HG03066 (cell line): ENCODE measurements around the gene PPP1R13B.
A peak's percentile ranks its signal among the peaks of the same experiment; 100 is the strongest.

Experiments
- ATAC-seq: cut with Tn5 transposase; IDR thresholded peaks from one replicate; pipeline ENCODE4 v1.9.1; 2021; ENCODE audit warnings: low read depth; ENCODE audit not compliant: unreplicated experiment

Gene PPP1R13B

GRCh38 chr14:103716091-103716801, 131.1 kb downstream of the PPP1R13B start:
- no peak for ATAC-seq

GRCh38 chr14:103715052-103716000, 132.0 kb downstream of the PPP1R13B start, which contains the start of the genes XRCC3 and ZFYVE21:
TSS of gene XRCC3 (minus strand) at chr14:103715451. CDS start at chr14:103711087, 4,364 bp downstream.
TSS of gene ZFYVE21 (plus strand) at chr14:103715810. CDS start at chr14:103715842, 32 bp downstream.
- peak; percentile 95 for ATAC-seq

GRCh38 chr14:103714063-103714724, 133.2 kb downstream of the PPP1R13B start:
- ATAC-seq = no peak

DNA sequence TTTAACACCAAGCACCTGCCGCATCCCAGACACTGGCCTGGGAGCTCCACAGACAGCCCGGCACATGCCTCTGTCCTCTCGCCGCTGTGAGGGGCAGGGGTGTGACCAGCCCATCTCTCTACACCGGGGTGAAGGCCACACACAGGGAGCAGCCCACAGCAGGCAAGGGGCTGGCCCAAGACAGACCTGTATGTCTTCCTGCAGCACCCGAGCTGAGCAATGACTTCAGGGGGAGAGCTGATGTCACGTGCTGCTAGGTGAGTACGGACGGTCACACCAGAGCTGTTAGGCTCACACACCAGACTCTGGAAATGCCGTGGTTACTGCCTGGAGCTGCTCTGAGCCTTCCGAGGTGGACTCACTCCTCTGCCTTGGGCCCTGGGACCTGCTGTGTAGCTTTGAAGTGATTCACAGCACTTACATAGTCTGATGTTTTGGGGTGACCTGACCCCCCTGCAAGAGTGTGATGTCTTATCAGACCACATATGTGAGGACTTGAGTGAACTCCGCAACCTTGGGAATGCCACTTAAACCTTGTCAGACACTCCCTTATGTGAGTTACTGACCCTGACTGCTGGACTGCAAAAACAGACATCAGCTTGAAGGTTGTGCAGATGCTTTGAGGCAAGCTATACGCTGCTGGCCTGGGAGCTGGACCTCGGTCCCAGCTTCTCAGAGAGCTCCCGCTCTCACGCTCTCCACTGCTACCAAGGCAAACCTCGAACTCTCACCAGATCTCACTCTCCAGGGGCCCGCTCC, 133.9 kb downstream of the PPP1R13B start:
- ATAC-seq = no peak

GRCh38 chr14:103712633-103713247, 134.6 kb downstream of the PPP1R13B start:
- ATAC-seq = no peak

DNA sequence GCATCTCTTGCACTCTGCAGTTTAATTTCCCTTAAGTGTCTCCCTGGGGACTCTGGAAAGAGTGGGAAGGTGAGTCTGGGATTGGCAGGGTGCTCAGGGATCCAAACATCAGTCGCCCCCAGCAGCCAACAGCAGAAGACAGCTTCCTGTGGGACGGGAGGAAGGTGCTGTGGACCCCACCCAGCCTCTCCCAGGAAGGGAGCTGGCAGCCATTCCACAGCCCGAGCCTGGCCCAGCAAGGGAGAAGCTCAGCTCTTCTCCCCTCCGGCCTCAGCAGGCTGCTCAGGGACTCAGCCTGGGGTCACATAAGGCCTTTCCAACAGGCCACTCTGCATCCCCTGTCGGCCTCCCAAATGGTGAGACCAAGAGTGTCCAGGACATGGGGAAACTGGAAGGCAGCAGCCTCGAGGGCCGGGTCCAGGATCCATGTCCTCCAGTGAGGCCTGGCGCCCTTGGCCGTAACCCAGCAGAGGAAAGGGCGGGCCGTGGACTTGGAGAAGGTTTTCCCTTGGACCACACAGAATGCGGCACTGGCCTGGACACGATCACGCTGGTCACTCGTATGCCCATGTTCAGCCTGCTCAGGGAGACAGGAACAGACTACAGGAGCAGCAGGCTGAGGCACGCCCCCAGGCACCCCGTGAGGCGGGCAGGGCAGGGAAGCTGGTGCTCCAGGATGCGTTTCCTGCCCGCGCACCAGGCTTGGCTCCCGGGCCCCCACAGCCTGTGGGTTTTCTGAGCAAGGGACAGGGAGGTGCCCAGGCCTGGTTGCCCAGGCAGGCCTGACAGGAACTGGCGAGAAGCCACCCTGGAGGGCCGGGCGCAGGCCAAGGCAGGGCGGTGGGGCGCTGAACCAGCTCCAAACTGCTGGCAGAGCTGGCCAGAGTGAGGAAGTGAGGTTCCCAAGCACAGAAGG, 135.6 kb downstream of the PPP1R13B start:
- ATAC-seq = no peak

- ATAC-seq = no peak
Observed at GRCh38 chr14:103710771-103711377, 136.5 kb downstream of the PPP1R13B start.

DNA sequence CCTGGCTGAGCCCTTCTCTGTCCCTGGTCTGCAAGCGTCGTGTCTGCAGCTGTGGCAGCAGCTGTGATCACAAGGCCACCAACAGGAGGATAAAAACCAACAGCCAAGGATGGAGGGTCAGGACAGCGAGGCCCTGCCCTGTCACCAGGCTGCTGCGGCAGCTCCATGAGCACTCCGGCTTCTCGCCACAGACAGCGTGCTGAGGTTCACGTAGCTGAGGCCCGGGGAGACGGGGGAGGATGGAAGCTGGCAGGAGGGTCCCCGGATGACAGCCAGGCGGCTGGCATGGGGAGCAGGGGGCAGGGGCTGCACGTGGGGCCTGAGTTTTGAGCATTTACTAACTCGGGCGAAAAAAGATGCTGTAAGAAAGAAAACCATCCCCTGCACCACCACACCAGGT, 137.6 kb downstream of the PPP1R13B start:
- no peak for ATAC-seq

DNA sequence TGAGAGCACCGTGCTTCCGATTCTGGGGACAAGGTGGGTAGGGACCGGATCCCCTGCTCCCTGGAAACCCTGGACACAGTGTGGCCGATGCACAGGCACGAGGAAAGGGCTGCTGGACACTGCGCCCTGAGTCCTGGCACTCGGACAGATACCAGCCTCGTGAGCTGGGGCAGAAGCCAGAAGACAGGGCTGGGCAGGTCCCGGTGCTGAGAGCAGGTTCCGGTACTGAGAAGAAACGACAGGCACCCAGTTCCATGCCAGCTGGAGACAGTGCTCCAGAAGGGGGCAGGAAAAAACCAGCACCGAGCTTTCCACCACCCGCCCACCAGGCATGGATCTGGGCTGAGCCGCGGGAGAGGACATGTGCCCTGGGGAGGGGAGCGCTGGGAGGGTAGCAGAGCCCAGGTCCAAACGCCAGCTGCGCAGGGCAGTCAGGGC, 138.6 kb downstream of the PPP1R13B start:
- no peak for ATAC-seq

- ATAC-seq = no peak
Observed at GRCh38 chr14:103707329-103708263, 139.8 kb downstream of the PPP1R13B start.

DNA sequence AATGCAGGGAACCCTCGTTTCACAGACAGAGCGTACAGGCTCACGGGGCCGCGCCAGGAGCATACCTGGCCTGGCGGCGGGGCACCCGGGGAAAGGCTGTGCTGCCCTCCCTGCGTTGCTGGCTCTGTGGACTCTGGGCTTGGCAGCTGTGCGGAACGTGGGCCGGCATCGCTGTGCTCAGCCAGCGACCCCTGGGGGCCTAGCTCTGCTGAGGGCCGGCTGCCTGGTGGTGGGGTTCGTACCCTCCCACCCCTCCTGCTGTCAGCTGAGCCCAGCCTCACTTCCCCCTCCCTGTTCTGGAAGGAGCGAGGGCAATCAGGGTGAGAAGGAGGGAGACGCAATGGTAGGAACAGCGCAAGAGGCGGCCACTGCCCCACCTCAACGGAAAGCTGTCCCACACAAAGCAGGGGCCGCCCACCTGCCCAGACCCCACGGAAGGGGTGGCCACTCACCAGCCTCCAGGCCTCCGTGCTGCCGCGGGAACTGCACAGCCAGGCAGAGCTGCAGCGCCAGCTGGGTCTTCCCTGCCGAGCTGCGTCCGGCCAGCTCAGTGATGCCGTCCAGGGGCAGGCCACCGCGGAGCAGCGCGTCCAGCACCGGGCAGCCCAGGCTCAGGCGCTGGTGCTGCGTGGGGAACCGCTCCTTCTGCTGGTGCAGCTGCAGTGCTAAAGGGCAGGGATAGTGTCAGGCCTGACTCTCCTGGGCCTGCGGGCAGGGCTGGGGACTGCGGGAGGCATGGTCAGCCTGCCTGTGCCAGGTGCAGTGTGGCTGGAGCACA, 140.6 kb downstream of the PPP1R13B start:
- ATAC-seq = no peak

DNA sequence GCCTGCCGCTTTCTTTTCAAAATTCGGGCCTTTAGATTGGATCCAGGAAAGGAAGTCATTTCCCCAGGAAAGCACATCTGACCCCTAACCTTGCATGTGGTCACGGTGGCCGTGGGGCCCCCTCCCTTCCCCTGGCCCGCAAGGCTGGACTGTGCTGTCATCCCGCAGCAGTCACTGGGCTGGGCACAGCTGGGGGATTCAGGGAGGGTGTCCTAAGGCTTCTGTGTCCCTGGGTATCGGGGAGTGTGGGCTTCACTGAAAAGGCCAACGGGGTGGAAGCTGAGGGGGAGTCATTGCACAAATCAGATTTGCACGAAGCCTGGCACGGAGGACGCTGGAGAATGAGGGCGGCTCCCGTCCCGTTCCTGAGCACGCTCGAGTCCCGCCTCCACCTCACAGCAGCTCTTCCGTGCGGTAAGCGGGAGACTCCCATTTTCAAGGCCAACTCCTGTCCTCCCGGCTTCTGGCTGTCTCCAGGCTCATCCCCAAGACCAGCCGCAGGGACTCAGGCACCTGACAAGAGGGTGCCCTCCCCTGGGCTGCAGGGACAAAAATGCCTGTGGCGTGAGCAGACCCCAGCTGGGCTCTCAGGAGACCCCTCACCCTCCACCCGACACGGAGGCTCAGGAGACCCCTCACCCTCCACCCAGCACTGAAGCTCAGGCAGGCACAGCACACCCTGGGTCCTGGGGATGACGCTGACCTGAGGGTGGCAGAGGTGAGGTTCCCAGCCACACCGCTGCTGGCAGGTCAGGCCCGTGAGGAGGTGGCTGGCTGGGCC, 141.7 kb downstream of the PPP1R13B start:
- ATAC-seq = no peak

DNA sequence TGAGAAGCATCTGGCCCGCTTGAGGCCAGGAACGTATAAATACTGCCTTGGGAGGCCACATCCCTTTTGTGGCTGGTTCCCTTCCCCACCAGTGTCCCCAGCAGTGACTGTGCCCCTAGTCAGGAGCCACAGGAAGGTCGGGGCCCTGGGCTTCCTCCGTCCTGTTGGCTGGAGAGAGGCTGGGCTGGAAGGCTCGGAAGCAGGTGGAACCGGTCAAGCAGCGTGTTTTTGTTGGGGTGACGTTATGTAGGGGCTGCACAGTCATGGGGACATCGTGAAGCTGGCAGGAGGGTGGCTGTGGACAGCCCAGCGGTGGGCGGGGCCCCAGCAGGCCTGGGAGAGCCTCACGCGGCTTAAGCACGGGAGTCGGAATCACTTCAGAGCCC, 142.3 kb downstream of the PPP1R13B start:
- no peak for ATAC-seq

DNA sequence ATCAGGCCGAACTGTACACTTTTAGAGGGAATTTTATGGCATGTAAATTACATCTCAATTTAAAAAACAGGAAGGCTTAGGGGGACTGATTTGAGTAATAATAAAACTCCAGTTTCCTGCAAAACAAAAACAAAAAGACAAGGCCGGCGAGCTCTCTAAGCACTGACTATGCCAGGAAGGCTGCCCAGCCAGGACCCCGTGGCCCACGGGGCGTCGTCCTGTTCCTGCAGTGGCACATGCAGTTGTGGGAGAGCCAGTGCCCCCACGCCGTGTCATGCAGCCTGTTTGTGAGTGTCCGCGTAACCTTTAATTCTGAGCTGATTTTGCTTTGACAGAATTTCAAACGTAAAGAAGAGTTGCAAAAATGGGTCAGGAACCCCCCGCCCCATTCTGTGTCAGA, 142.7 kb downstream of the PPP1R13B start:
- no peak for ATAC-seq

DNA sequence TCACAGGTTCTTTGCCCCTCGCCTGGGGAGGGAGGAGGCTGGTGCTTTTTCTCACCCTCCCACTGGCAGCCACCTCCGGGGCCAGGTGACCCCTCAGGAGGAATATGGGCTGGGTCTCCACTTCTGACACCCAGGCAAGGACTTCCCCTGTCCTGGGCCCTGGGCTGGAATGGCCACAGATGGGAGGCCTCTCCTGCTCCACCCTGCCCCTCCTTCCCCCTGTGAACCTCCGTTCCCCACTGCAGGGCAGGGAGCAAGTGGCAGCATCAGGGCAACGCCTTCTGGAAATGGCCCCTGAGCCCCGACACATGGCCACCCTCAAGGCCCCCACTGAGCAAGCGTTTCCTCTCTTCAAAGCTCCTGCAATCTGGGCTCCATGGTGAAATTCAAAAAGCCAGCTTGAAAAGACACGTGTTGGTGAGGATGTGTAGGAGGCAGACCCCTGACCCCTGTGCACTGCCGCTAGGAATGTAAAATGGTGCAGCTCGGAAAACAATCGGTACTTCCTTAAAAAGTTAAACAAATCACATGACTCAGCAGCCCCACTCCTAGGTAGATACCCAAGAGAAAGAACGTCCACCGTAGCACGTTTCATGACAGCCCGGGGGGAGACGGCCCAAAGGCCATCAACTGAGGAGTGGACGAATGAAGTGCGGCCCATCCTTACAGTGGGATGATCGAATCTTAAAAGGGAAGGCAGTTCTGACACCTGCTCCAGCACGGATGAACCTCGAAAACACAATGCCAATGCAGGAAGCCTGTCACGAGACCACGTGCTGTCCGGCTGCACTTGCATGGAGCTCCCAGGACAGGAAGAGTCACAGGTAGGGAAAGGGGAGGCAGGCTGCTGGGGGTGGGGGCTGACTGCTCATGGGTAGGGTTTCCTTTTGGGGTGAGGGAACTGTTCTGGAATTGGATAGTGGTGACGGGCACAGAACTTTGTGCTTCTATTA, 143.7 kb downstream of the PPP1R13B start:
- ATAC-seq = no peak
